IMR-90 (cell line): ENCODE results near the gene MCTS1. TPM values are rescaled to one million over a fixed set of nuclear protein-coding genes. Genes with fewer than 3 reads are reported as not detected.
"Not testable (repeated sequence)": the region's sequence is repeated elsewhere in the genome, so short reads cannot be mapped to it uniquely, and the experiment has no call there.

ENCODE experiments used
- ATAC-seq: fragments of 200-7000 bp; cut with Tn5 transposase; 2 replicates; pipeline ENCODE4 v1.9.1; 2020; ENCODE audit warnings: low read depth, mild to moderate bottlenecking, moderate library complexity
- BruUV-seq: library from RNA; stranded (reverse); fragments of 400-500 nt; replicated peaks from 2 replicates; lab custom pipeline; 2021; lab: Mats Ljungman, UMichigan
- CTCF ChIA-PET: fragments of 300-600 bp; formaldehyde crosslinking; extraction: SDS; loops from one replicate; lab custom pipeline; 2021; ENCODE audit warnings: antibody characterized with exemption; lab: Yijun Ruan, JAX
- POLR2A ChIA-PET: fragments of 300-600 bp; sonication (Branson Sonifier 250); formaldehyde crosslinking; loops from one replicate; lab custom pipeline; 2022; ENCODE audit warnings: antibody characterized with exemption; ENCODE audit not compliant: unreplicated experiment; lab: Charles Lee
- DNase-seq: peaks from one replicate; pipeline ENCODE4 v3.0.0; 2013
- H2AFZ ChIP-seq: replicated peaks from 2 replicates; pipeline ENCODE3; 2013; ENCODE audit warnings: low read length, mild to moderate bottlenecking; ENCODE audit not compliant: poor library complexity
- H2AK5ac ChIP-seq: 2 replicates; pipeline ENCODE4 v1.6.1; 2013; ENCODE audit warnings: low read depth, low read length, inconsistent platforms
- H2AK9ac ChIP-seq: replicated peaks from 2 replicates; pipeline ENCODE3; 2013; ENCODE audit warnings: mild to moderate bottlenecking, low read depth, low read length, moderate library complexity; ENCODE audit not compliant: poor library complexity
- H2BK120ac ChIP-seq: 2 replicates; pipeline ENCODE4 v1.6.1; 2013; ENCODE audit warnings: low read depth, low read length, inconsistent platforms
- H2BK15ac ChIP-seq: 3 replicates; pipeline ENCODE4 v1.6.1; 2013; ENCODE audit warnings: low read depth, low read length, inconsistent platforms
- H2BK20ac ChIP-seq: 2 replicates; pipeline ENCODE4 v1.6.1; 2013; ENCODE audit warnings: low read depth, mild to moderate bottlenecking, inconsistent platforms, low read length, moderate library complexity
- H2BK5ac ChIP-seq: 2 replicates; pipeline ENCODE4 v1.6.1; 2013; ENCODE audit warnings: mild to moderate bottlenecking, low read depth, low read length, inconsistent platforms; ENCODE audit not compliant: poor library complexity, severe bottlenecking
- H3K14ac ChIP-seq: replicated peaks from 2 replicates; pipeline ENCODE4 v1.6.1; 2013; ENCODE audit warnings: low read depth, low read length, inconsistent platforms
- H3K18ac ChIP-seq: 2 replicates; pipeline ENCODE4 v1.6.1; 2013; ENCODE audit warnings: low read depth, low read length, control low read depth
- H3K23ac ChIP-seq: 2 replicates; pipeline ENCODE4 v1.6.1; 2013; ENCODE audit warnings: low read depth, low read length, inconsistent platforms
- H3K27ac ChIP-seq: 2 replicates; pipeline ENCODE4 v1.5.1; 2013; ENCODE audit warnings: mild to moderate bottlenecking, control low read depth, low read length; ENCODE audit not compliant: insufficient read depth
- H3K27me3 ChIP-seq: 2 replicates; pipeline ENCODE4 v1.6.1; 2013; ENCODE audit warnings: low read length; ENCODE audit not compliant: control insufficient read depth, insufficient read depth
- H3K36me3 ChIP-seq: 2 replicates; pipeline ENCODE4 v1.6.1; 2013; ENCODE audit warnings: low read length, mixed read lengths; ENCODE audit not compliant: control insufficient read depth, insufficient read depth
- H3K4ac ChIP-seq: 2 replicates; pipeline ENCODE4 v1.6.1; 2013; ENCODE audit warnings: low read depth, low read length, inconsistent platforms
- H3K4me1 ChIP-seq: 2 replicates; pipeline ENCODE4 v1.6.1; 2013; ENCODE audit warnings: low read length, mixed read lengths; ENCODE audit not compliant: control insufficient read depth, insufficient read depth
- H3K4me2 ChIP-seq: 2 replicates; pipeline ENCODE4 v1.6.1; 2013; ENCODE audit warnings: low read depth, mild to moderate bottlenecking, control low read depth, low read length, moderate library complexity
- H3K4me3 ChIP-seq: 2 replicates; pipeline ENCODE4 v1.5.1; 2013; ENCODE audit warnings: low read depth, mild to moderate bottlenecking, control low read depth, low read length, moderate library complexity; ENCODE audit not compliant: insufficient read depth
- H3K56ac ChIP-seq: 2 replicates; pipeline ENCODE4 v1.6.1; 2013; ENCODE audit warnings: low read length, inconsistent platforms; ENCODE audit not compliant: insufficient read depth; ENCODE audit errors: extremely low read depth
- H3K79me1 ChIP-seq, 2 experiments: 2 replicates each; pipeline ENCODE4 v1.6.1; 2013; ENCODE audit warnings: low read length in 2 of 2, inconsistent platforms in 1 of 2, low read depth in 1 of 2
- H3K9ac ChIP-seq: 2 replicates; pipeline ENCODE4 v1.6.1; 2013; ENCODE audit warnings: low read depth, low read length, control low read depth
- H3K9me1 ChIP-seq: 2 replicates; pipeline ENCODE4 v1.6.1; 2013; ENCODE audit warnings: low read length, inconsistent platforms; ENCODE audit not compliant: insufficient read depth
- H3K9me3 ChIP-seq: 2 replicates; pipeline ENCODE4 v1.6.1; 2013; ENCODE audit warnings: low read length; ENCODE audit not compliant: control insufficient read depth, insufficient read depth
- H4K20me1 ChIP-seq: 2 replicates; pipeline ENCODE4 v1.6.1; 2013; ENCODE audit warnings: low read length, inconsistent platforms; ENCODE audit not compliant: insufficient read depth
- H4K5ac ChIP-seq: 2 replicates; pipeline ENCODE4 v1.6.1; 2013; ENCODE audit warnings: mild to moderate bottlenecking, low read depth, low read length, control low read depth
- H4K8ac ChIP-seq, 2 experiments: 2 replicates each; pipeline ENCODE4 v1.6.1; 2013; ENCODE audit warnings: low read depth in 2 of 2, low read length in 2 of 2, control low read depth in 1 of 2, inconsistent platforms in 1 of 2
- H4K91ac ChIP-seq: 2 replicates; pipeline ENCODE4 v1.6.1; 2013; ENCODE audit warnings: low read depth, low read length, inconsistent platforms; ENCODE audit not compliant: insufficient read depth
- BHLHE40 ChIP-seq: fragments of 150-350 bp; IDR thresholded peaks from 2 replicates; pipeline ENCODE4 v1.6.1; 2016; ENCODE audit warnings: mild to moderate bottlenecking, low read depth, low read length
- CHD1 ChIP-seq: IDR thresholded peaks from 2 replicates; pipeline ENCODE4 v1.6.1; 2012; ENCODE audit warnings: low read depth, low read length, improper control_type of control experiment
- ELK1 ChIP-seq: fragments of 150-350 bp; IDR thresholded peaks from 2 replicates; pipeline ENCODE4 v1.6.1; 2016; ENCODE audit warnings: low read depth, mild to moderate bottlenecking, low read length, moderate library complexity, borderline replicate concordance
- FOS ChIP-seq: fragments of 150-350 bp; IDR thresholded peaks from 2 replicates; pipeline ENCODE4 v1.6.1; 2016; ENCODE audit warnings: low read depth, low read length
- MAFK ChIP-seq: IDR thresholded peaks from 2 replicates; pipeline ENCODE4 v1.6.1; 2012; ENCODE audit warnings: low read depth, low read length, improper control_type of control experiment
- MXI1 ChIP-seq: IDR thresholded peaks from 2 replicates; pipeline ENCODE4 v1.6.1; 2012; ENCODE audit warnings: low read depth, mild to moderate bottlenecking, low read length, moderate library complexity, borderline replicate concordance
- RCOR1 ChIP-seq: IDR thresholded peaks from 2 replicates; pipeline ENCODE4 v1.6.1; 2012; ENCODE audit warnings: mild to moderate bottlenecking, low read length, improper control_type of control experiment; ENCODE audit not compliant: insufficient replicate concordance
- USF2 ChIP-seq: fragments of 150-350 bp; IDR thresholded peaks from 2 replicates; pipeline ENCODE4 v1.6.1; 2017; ENCODE audit warnings: mild to moderate bottlenecking, antibody characterized with exemption, low read length, low read depth
- WGBS, 2 experiments: methylation state at CpG; one replicate each; pipeline versions ENCODE4 v1.1.5 to v1.1.7; 2013; ENCODE audit warnings: missing lambda C conversion rate in 2 of 2; ENCODE audit not compliant: insufficient read length in 1 of 2; ENCODE audit errors: extremely low coverage in 2 of 2; 5-methylcytosine and 5-hydroxymethylcytosine counted together
- dilution Hi-C: fragments of 300-500 bp; cut with HindIII; formaldehyde crosslinking; loops from one replicate; pipeline ENCODE4 v1.14.3; 2018; ENCODE audit warnings: low sequenced_read_pairs; ENCODE audit not compliant: unreplicated experiment
- in situ Hi-C: fragments of 300-500 bp; cut with MboI; formaldehyde crosslinking; loops from 3 replicates; pipeline ENCODE4 v1.14.3; 2019; ENCODE audit warnings: low sequenced_read_pairs, inconsistent platforms, mixed read lengths
- intact Hi-C: fragments of 100-400 bp; cut with micrococcal nuclease; formaldehyde crosslinking; loops from 2 replicates; pipeline ENCODE4 v1.10.0; 2022
- polyA plus RNA-seq, 3 experiments: library from polyadenylated mRNA; depleted of rRNA; stranded (reverse); fragments of >200 nt; gene quantifications; 2 replicates each; pipeline ENCODE4 v1.2.3, GENCODE V29; 2012; ENCODE audit warnings: low replicate concordance in 1 of 3
- total RNA-seq: library from RNA; depleted of rRNA; stranded (reverse); fragments of >200 nt; gene quantifications from 2 replicates; pipeline ENCODE4 v1.2.3, GENCODE V29; 2012

Gene MCTS1
- total and polyA plus RNA-seq, 2 of the 4 experiments (the other 2 are of a cell fraction), result 36.9 to 52.8 TPM

GRCh38 chrX:120647127-120647526 is 43.2 kb downstream of the MCTS1 start:
- H3K9me1 ChIP-seq, result no peaks in the 10 kb centered on the region
- H4K20me1 ChIP-seq, result no peaks in the 10 kb centered on the region
- no peak overlapping the region for H2AK9ac ChIP-seq
- H3K23ac ChIP-seq, result no peak overlapping the region
- CTCF ChIA-PET, result no interaction called here
- POLR2A ChIA-PET, result no interaction called here
- H3K4me3 ChIP-seq, result no peak overlapping the region
- DNase-seq (no peak), ATAC-seq (no peak)
- no peak overlapping the region for H3K18ac ChIP-seq
- no peak overlapping the region for H4K5ac ChIP-seq
- no peaks in the 10 kb centered on the region for H3K27me3 ChIP-seq
- BruUV-seq, result no TSS peak
- dilution Hi-C loops, result no loop called here
- H4K8ac ChIP-seq, result no peak overlapping the region
- no peak overlapping the region for H2BK15ac ChIP-seq
- H3K56ac ChIP-seq, result no peak overlapping the region
- H3K4me2 ChIP-seq, result no peak overlapping the region
- no peak overlapping the region for H3K9ac ChIP-seq
- H3K79me1 ChIP-seq, result no peaks in the 10 kb centered on the region
- H3K14ac ChIP-seq, result no peak overlapping the region
- H3K9me3 ChIP-seq, result no peaks in the 10 kb centered on the region
- no CpG with 5 or more reads among the region's 4 CpGs for WGBS, 2 experiments
- intact Hi-C loops, result no loop called here
- no peak overlapping the region for H2BK20ac ChIP-seq
- H3K27ac ChIP-seq, result no peak overlapping the region
- H4K91ac ChIP-seq, result no peak overlapping the region
- H2AK5ac ChIP-seq, result no peak overlapping the region
- H3K4ac ChIP-seq, result no peak overlapping the region
- no peak overlapping the region for H2AFZ ChIP-seq
- H2BK120ac ChIP-seq, result no peak overlapping the region
- H3K36me3 ChIP-seq, result no peaks in the 10 kb centered on the region
- no peaks in the 10 kb centered on the region for H3K4me1 ChIP-seq
- no peak overlapping the region for H2BK5ac ChIP-seq
- in situ Hi-C loops, result no loop called here
- TF ChIP-seq RCOR1, result no peak
- TF ChIP-seq MAFK, result no peak
- no peak for TF ChIP-seq FOS
- TF ChIP-seq MXI1, result no peak
- TF ChIP-seq USF2, result no peak
- TF ChIP-seq BHLHE40, result no peak
- no peak for TF ChIP-seq CHD1
- no peak for TF ChIP-seq ELK1

GRCh38 chrX:120652256-120652655 is 48.4 kb downstream of the MCTS1 start:
- H3K9ac ChIP-seq, H3K9me3 ChIP-seq, H3K36me3 ChIP-seq, H3K27me3 ChIP-seq, H4K8ac ChIP-seq, H3K27ac ChIP-seq, intact Hi-C loops, H2BK5ac ChIP-seq, in situ Hi-C loops, H4K91ac ChIP-seq, dilution Hi-C loops, H3K9me1 ChIP-seq, H3K18ac ChIP-seq, POLR2A ChIA-PET, H2AK5ac ChIP-seq, H3K4ac ChIP-seq, H3K56ac ChIP-seq, H3K4me1 ChIP-seq, H3K4me3 ChIP-seq, H2BK20ac ChIP-seq, BruUV-seq, H2AK9ac ChIP-seq, H2AFZ ChIP-seq, H4K20me1 ChIP-seq, DNase-seq, H3K14ac ChIP-seq, ATAC-seq, CTCF ChIA-PET, H3K4me2 ChIP-seq, H2BK15ac ChIP-seq, H3K79me1 ChIP-seq, H4K5ac ChIP-seq, H2BK120ac ChIP-seq, H3K23ac ChIP-seq: not testable (repeated sequence)
- no CpG with 5 or more reads among the region's 1 CpG for WGBS, 2 experiments
